GM18907 (cell line): Measurements from ENCODE around the gene TULP4.
"Not testable (repeated sequence)": the region's sequence is repeated elsewhere in the genome, so short reads cannot be mapped to it uniquely, and the experiment has no call there.

Source experiments
- ATAC-seq: cut with Tn5 transposase; IDR thresholded peaks from one replicate; pipeline ENCODE4 v1.9.1; 2021; ENCODE audit warnings: mild to moderate bottlenecking, moderate library complexity; ENCODE audit not compliant: unreplicated experiment

Gene TULP4

GRCh38 chr6:158545043-158545966 lies 233.0 kb downstream of the TULP4 start:
- no peak for ATAC-seq

GRCh38 chr6:158548418-158549161 lies 236.3 kb downstream of the TULP4 start:
- ATAC-seq = no peak

- no peak for ATAC-seq
These were observed 240.0 kb downstream of the TULP4 start for GRCh38 chr6:158552055-158552795.

DNA sequence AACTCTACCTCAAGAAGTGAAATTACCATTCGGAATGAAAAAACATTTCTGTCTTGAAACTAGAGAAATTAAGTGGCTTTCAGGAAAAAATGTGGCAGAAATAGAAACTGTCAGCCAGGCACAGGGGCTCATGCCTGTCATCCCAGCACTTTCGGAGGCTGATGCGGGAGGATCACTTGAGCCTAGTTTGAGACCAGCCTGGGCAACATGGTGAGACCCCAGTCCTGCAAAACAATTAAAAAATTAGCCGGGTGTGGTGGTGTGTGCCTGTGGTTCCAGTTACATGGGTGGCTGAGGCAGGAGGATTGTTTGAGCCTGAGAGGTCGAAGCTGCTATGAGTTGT lies 240.5 kb downstream of the TULP4 start:
- no peak for ATAC-seq

GRCh38 chr6:158554611-158555361 lies 242.5 kb downstream of the TULP4 start:
- no peak for ATAC-seq

- no peak for ATAC-seq
These were observed 243.8 kb downstream of the TULP4 start for GRCh38 chr6:158556113-158556512.

GRCh38 chr6:158557110-158557509 lies 244.8 kb downstream of the TULP4 start:
- not testable (repeated sequence) for ATAC-seq

- no peak for ATAC-seq
These were observed 245.7 kb downstream of the TULP4 start for GRCh38 chr6:158557927-158558326.

GRCh38 chr6:158558415-158559306 lies 246.4 kb downstream of the TULP4 start:
- ATAC-seq = no peak

GRCh38 chr6:158559338-158559894 lies 247.2 kb downstream of the TULP4 start:
- ATAC-seq = no peak

DNA sequence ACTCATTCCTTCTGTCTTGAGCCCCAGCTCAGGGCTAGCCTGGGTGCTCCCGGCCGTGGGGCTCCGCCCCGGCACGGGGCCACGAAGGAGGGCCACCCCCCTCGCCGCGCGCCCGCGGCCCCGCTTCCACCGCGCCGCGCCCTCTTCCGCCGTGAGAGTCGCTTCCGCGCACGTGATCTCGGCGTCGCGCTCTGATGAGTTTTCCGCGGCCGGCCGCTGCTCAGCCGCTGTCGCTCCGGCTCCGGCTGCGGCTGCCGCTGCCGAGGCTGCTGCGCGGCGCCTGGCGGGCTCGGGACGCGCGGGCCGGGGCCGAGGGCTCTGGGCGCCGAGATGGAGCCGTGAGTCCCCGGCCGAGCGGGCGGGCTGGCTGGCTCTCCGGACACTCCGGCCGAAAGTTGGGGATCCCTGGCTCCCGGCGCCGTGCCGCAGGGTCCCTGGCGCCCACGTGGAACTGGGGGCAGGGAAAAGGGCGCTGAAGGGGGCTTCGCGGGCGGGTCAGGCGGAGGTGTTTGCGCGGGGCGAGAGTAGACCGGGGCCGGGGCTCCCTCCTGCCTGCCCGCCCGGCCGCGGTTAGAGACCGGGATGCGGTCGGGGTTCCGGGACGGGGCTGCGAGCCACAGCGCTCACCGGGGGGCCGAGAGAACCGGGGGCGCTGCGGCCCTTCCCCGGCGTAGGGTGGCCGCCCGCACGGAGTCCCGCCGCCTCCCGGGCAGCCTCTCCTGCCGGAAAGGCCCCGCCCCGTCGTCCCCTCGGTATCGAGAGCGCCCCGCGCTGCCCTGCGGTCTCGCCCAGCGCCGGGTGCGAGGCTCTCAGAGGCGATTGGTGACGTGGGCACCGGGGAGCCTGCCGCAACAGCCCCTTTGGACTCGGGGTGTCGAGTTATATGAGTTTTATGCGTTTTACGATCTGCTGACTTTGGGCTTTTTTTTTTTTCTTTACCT lies 247.9 kb downstream of the TULP4 start, which contains the start of gene TMEM181:
TMEM181 (plus strand) TSS at position 197 of the 941 bp plus-strand sequence; CDS start at position 331, 134 bp downstream.
- ATAC-seq = peak; percentile 83

DNA sequence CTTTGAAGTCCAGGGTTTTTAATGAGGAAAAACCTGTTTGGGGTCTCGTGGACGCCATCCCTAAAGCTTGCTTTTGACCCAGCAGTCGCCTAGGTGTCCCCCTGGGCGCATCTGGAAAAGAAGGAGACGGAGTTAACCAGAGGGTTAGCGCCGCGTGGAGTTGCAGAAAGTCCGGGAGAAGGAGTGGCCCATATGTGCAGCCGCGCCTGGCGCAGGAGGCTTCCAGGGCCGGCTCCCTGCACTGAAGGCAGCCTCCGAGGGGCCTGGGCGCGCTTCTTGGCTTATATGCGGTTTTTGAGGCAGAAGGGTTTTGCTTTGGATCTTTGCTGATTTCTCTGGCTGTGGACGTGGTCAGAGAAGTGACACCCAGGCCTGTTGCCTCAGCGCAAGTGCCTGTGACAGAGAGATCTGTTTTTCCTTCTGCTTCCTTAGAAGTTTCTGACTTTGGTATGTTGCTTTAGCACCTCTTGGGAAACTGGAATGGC lies 248.6 kb downstream of the TULP4 start:
- ATAC-seq = peak; percentile 19
